GM21423 (cell line): ENCODE data around the gene F13A1.

ENCODE experiments used
- ATAC-seq: cut with Tn5 transposase; IDR thresholded peaks from one replicate; pipeline ENCODE4 v1.9.1; 2021; ENCODE audit warnings: mild to moderate bottlenecking, moderate library complexity; ENCODE audit not compliant: unreplicated experiment

F13A1 gene

GRCh38 chr6:6195080-6195479 lies 125.4 kb downstream of the F13A1 start:
- ATAC-seq, result no peak

- no peak for ATAC-seq
These were observed 127.2 kb downstream of the F13A1 start for GRCh38 chr6:6193221-6193745.

- ATAC-seq, result no peak
These were observed 128.6 kb downstream of the F13A1 start for GRCh38 chr6:6191909-6192308.

GRCh38 chr6:6191476-6191875 lies 129.0 kb downstream of the F13A1 start:
- ATAC-seq, result no peak

- ATAC-seq, result no peak
These were observed 139.8 kb downstream of the F13A1 start for GRCh38 chr6:6180684-6181083.

- ATAC-seq, result no peak
These were observed 140.4 kb downstream of the F13A1 start for GRCh38 chr6:6179858-6180623.

- ATAC-seq, result no peak
These were observed 141.7 kb downstream of the F13A1 start for GRCh38 chr6:6178795-6179194.

- no peak for ATAC-seq
These were observed 142.7 kb downstream of the F13A1 start for GRCh38 chr6:6177754-6178153.

GRCh38 chr6:6176586-6177228 lies 143.8 kb downstream of the F13A1 start:
- ATAC-seq, result no peak

- ATAC-seq, result no peak
These were observed 144.3 kb downstream of the F13A1 start for GRCh38 chr6:6176127-6176526.

- no peak for ATAC-seq
These were observed 151.3 kb downstream of the F13A1 start for GRCh38 chr6:6169141-6169540.

GRCh38 chr6:6166064-6166463 lies 154.4 kb downstream of the F13A1 start:
- ATAC-seq, result no peak

GRCh38 chr6:6164367-6164766 lies 156.1 kb downstream of the F13A1 start:
- no peak for ATAC-seq

GRCh38 chr6:6154335-6154734 lies 166.1 kb downstream of the F13A1 start:
- no peak for ATAC-seq

GRCh38 chr6:6152060-6152459 lies 168.4 kb downstream of the F13A1 start:
- ATAC-seq, result no peak

GRCh38 chr6:6148192-6148815 lies 172.2 kb downstream of the F13A1 start:
- no peak for ATAC-seq

- ATAC-seq, result no peak
These were observed 188.9 kb downstream of the F13A1 start for GRCh38 chr6:6131492-6132109.

GRCh38 chr6:6125495-6125894 lies 195.0 kb downstream of the F13A1 start:
- ATAC-seq, result no peak

GRCh38 chr6:6123803-6124202 lies 196.7 kb downstream of the F13A1 start:
- no peak for ATAC-seq

- no peak for ATAC-seq
These were observed 198.5 kb downstream of the F13A1 start for GRCh38 chr6:6121943-6122342.

GRCh38 chr6:6105472-6106036 lies 214.9 kb downstream of the F13A1 start:
- ATAC-seq, result no peak
